Ishikawa (cell line): ENCODE results near the gene TSPAN5.

ENCODE experiments used
- CEBPB ChIP-seq: IDR thresholded peaks from 2 replicates; pipeline ENCODE4 v1.6.1; 2012
- CREB1 ChIP-seq: IDR thresholded peaks from 2 replicates; pipeline ENCODE4 v1.6.1; 2012; ENCODE audit warnings: low read depth
- EGR1 ChIP-seq: IDR thresholded peaks from 2 replicates; pipeline ENCODE4 v1.6.1; 2012
- EP300 ChIP-seq: IDR thresholded peaks from 2 replicates; pipeline ENCODE4 v1.6.1; 2012; ENCODE audit warnings: borderline replicate concordance
- FOXM1 ChIP-seq: IDR thresholded peaks from 2 replicates; pipeline ENCODE4 v1.6.1; 2012; ENCODE audit warnings: low read depth, borderline replicate concordance
- MAX ChIP-seq: IDR thresholded peaks from 2 replicates; pipeline ENCODE4 v1.6.1; 2012
- NFIC ChIP-seq: IDR thresholded peaks from 2 replicates; pipeline ENCODE4 v1.6.1; 2012
- RAD21 ChIP-seq: IDR thresholded peaks from 2 replicates; pipeline ENCODE4 v1.6.1; 2012; ENCODE audit warnings: low read depth
- REST ChIP-seq: IDR thresholded peaks from 2 replicates; pipeline ENCODE4 v1.6.1; 2012; ENCODE audit warnings: low read depth, mild to moderate bottlenecking
- TAF1 ChIP-seq: IDR thresholded peaks from 2 replicates; pipeline ENCODE4 v1.6.1; 2012; ENCODE audit warnings: low read depth, mild to moderate bottlenecking
- TCF12 ChIP-seq: IDR thresholded peaks from 2 replicates; pipeline ENCODE4 v1.6.1; 2012; ENCODE audit warnings: low read depth
- TEAD4 ChIP-seq: IDR thresholded peaks from 2 replicates; pipeline ENCODE4 v1.6.1; 2012
- USF1 ChIP-seq: IDR thresholded peaks from 2 replicates; pipeline ENCODE4 v1.6.1; 2012
- YY1 ChIP-seq: IDR thresholded peaks from 2 replicates; pipeline ENCODE4 v1.6.1; 2012; ENCODE audit warnings: low read depth
- ZBTB7A ChIP-seq: IDR thresholded peaks from 2 replicates; pipeline ENCODE4 v1.6.1; 2012; ENCODE audit warnings: low read depth

Gene TSPAN5

GRCh38 chr4:98493296-98493695, 165.1 kb downstream of the TSPAN5 start:
- TF ChIP-seq TCF12 (no peak), MAX (no peak), CREB1 (no peak), FOXM1 (no peak), EGR1 (no peak), NFIC (no peak), USF1 (no peak), EP300 (no peak), CEBPB (no peak), ZBTB7A (no peak), YY1 (no peak), TEAD4 (no peak), TAF1 (no peak), REST (no peak), RAD21 (no peak)

- no peak for TF ChIP-seq TEAD4
- no peak for TF ChIP-seq REST
- TF ChIP-seq RAD21, result no peak
- TF ChIP-seq FOXM1, result no peak
- no peak for TF ChIP-seq NFIC
- TF ChIP-seq ZBTB7A, result no peak
- TF ChIP-seq EP300, result no peak
- TF ChIP-seq YY1, result no peak
- TF ChIP-seq CREB1, result no peak
- no peak for TF ChIP-seq TCF12
- TF ChIP-seq USF1, result no peak
- no peak for TF ChIP-seq CEBPB
- TF ChIP-seq MAX, result no peak
- no peak for TF ChIP-seq TAF1
- no peak for TF ChIP-seq EGR1
Measured at GRCh38 chr4:98491899-98492559, 166.4 kb downstream of the TSPAN5 start.

GRCh38 chr4:98490251-98490650, 168.2 kb downstream of the TSPAN5 start:
- TF ChIP-seq ZBTB7A (no peak), REST (no peak), CEBPB (no peak), MAX (no peak), CREB1 (no peak), FOXM1 (no peak), TCF12 (no peak), TAF1 (no peak), EGR1 (no peak), RAD21 (no peak), TEAD4 (no peak), EP300 (no peak), YY1 (no peak), NFIC (no peak), USF1 (no peak)
